Measurements from ENCODE around the gene IL20RB.

DNA sequence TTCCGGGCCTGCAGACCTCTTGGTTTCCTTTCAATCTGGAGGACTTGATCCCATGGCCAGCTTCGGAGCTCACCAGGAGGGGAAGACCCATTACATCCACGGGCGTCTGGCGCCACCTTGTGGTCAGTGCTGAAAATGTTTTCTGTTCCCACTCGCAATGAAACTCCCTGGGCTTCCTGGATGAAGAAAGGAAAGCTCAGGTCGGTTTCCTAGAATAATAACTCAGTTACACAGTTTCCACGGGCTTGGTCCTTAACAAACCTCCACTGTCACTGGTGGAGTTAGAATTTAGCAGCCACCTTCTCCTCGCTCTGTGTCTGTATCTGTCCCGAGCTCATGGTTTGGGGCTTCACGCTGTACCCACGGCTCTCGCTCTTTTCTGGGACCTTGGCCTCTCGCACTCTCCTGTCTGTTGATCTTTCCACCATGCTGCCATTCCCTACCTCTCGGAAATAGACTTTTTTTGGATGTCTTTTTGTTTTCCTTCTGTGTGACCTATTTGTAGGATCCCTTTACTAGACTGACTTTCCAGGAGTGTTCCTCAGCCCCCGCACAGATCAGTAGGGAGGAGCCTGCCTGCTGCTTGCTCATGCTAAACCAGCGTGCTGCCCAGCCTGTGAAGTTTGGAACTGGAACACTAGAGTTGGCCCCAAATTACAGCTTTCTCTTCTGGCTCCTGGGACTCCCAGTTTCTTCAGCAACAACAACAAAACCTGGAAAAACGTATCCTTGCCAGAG is 56.3 kb downstream of the IL20RB start:
- TF ChIP-seq, protein P1, sequence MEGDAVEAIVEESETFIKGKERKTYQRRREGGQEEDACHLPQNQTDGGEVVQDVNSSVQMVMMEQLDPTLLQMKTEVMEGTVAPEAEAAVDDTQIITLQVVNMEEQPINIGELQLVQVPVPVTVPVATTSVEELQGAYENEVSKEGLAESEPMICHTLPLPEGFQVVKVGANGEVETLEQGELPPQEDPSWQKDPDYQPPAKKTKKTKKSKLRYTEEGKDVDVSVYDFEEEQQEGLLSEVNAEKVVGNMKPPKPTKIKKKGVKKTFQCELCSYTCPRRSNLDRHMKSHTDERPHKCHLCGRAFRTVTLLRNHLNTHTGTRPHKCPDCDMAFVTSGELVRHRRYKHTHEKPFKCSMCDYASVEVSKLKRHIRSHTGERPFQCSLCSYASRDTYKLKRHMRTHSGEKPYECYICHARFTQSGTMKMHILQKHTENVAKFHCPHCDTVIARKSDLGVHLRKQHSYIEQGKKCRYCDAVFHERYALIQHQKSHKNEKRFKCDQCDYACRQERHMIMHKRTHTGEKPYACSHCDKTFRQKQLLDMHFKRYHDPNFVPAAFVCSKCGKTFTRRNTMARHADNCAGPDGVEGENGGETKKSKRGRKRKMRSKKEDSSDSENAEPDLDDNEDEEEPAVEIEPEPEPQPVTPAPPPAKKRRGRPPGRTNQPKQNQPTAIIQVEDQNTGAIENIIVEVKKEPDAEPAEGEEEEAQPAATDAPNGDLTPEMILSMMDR (conservative IDR thresholded peaks at IDR 0.05; ENCODE audit: low read depth, low read length): peak; percentile 87
- TF ChIP-seq EZH2 (IDR thresholded peaks at IDR 0.05; ENCODE audit: borderline replicate concordance, low read depth, low read length, poor library complexity, severe bottlenecking): no peak

Measured in A673 (cell line).